Fibroblast of peridontal ligament (primary cell): ENCODE results near the gene LRFN4.

Experiments used
- DNase-seq: peaks from one replicate; pipeline ENCODE4 v3.0.0-alpha.2; 2010; ENCODE audit errors: extremely low read depth

Gene LRFN4

GRCh38 chr11:66858186-66858938 lies 1.5 kb downstream of the LRFN4 start:
- no peak for DNase-seq

GRCh38 chr11:66858939-66859685 lies 2.2 kb downstream of the LRFN4 start:
- no peak for DNase-seq

- DNase-seq, result no peak
These were observed 3.0 kb downstream of the LRFN4 start for GRCh38 chr11:66859686-66860448.

DNA sequence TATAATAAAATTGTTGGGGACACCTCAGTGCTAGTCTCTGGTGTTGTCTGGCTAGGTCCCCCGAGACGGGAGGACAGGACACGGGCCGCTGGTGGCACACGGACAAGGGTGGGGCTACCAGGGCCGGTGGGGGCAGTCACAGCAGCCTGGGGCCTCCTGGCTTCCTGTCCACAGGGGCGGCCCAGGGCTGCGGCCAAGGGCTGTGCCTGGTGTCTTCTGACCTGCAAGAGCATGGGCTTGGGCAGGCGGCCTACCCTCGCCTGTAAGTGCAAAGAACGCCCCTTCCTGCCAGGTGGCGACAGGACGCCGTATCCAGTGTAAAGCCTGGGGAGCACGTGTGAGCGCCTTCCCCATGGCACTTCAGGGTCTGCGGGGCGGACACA lies 3.6 kb downstream of the LRFN4 start:
- no peak for DNase-seq

DNA sequence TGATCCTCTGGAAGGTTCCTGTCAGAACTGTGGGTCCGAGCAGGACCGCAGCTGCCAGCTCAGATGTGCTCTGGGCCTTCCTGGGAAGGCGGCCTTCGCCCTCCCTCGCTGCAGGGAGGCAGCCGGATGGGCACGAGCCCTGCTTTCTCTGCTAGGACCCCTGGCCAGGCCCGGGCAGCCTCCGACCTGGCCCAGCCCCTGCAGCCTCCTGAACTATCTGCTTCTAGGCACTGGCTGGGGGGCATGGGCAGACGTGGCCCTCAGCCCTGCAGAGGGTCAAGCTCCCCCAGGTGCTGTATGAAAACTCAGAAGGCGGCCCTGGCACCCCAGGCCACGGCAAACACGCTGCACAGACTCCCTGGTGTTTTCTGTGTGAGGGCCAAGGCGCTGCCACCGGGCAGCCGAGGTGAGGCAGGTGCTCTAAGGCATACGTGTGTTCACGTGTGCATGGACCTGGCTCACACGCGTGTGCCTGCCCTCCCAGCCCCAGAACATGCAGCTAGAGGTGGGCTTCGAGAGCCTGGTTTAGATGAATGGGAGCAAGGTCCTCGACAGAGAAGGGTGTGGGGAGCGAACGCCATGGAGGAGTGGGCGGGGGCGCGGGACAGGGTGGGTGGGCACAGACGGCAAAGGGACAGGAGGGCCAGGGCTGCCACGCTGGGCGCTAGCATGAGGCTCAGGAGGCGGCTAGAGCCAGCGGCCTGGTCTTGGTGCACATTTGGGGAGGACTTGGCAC lies 4.3 kb downstream of the LRFN4 start:
- no peak for DNase-seq

DNA sequence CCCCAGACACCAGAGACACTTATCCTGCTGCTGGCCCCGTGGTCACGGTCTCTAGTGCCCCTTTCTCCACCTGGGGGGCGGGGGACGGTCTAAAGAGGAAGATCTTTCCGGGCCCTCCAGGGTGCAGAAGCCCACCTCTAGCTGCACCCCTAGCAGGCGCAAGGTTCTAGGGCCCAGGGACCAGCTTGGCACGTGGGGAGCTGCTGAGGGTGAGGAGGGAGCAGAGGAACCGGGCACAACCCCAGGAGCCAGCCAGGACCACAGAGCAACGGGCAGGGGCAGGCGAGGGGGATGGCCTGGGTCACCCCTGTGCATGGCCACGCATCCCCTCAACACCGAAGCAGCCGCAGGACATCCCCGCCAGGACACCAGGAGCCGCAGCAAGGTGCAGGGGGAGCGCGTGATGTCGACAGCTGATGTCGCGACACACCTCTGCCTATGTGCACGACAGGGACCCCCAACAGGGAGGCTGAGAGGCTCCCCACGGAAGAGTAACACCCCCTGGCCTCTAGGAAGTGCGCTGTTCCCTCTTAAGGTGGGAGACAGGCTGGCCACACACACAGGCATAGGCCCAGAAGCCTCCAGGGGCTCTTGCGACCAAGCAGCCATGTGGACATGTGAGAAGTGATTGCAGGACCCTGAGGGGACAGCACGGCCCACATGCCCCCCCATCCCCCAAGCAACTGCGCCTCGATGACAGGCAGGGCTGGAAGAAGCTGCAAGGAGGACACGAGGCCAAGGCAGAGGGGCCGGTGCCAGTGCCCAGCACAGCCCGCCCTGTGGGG lies 5.1 kb downstream of the LRFN4 start:
- DNase-seq, result no peak

DNA sequence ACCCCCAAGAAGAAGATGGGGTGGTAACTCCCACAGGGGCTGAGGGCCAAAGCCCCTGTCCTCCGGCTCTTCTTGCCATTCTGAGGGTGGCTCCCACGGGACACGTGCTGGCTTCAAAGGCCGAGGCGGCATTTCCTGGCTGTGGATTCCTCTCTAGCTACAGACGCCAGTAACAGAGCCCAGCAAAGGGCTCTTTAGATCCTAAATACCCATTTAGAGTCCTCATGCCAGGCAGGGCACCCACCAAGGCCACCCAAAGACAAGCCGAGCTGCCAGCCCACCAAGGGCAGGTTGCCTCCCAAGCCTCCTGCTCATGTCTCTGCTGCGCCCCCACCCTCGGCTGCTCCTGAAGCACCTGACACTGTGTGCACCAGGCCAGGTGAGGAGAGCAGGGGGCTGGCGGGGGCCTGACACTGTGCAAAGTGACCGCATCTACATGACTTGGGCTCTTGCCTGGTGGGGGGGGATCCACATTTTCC lies 5.7 kb downstream of the LRFN4 start:
- no peak for DNase-seq

DNA sequence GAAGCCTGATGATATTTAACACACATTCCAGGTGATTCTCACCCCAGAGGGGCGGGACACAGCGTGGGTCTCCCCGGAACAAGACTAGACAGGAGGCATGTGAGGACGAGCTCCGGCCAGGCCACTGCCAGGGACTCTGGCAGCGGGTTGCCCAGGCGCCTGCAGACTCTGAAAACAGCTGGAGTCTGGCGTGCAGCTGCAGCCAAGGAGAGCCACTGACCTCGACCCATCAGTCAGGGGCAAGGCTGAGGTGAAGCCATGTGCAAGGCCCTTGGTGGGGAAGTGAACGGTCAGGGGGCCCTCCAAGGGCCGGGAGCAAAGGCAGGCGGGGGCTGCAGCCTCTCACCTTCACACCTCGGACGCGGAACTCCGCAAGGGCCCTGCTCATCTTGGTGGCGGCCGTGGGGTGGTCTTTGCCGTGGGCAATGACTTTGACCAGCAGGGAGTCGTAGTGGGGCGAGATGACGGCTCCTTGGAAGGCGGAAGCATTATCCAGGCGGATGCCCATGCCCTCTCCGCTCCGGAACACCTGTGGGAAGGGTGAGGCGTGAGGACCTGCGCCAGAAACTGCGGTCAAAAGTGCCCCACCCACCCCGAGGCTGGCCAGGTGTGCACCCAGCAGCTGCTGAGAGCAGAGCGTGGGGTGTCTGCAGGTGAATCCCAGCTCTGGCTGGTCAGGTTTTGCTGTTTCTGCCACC lies 6.7 kb downstream of the LRFN4 start:
- DNase-seq, result no peak

GRCh38 chr11:66864172-66864901 lies 7.5 kb downstream of the LRFN4 start:
- no peak for DNase-seq

DNA sequence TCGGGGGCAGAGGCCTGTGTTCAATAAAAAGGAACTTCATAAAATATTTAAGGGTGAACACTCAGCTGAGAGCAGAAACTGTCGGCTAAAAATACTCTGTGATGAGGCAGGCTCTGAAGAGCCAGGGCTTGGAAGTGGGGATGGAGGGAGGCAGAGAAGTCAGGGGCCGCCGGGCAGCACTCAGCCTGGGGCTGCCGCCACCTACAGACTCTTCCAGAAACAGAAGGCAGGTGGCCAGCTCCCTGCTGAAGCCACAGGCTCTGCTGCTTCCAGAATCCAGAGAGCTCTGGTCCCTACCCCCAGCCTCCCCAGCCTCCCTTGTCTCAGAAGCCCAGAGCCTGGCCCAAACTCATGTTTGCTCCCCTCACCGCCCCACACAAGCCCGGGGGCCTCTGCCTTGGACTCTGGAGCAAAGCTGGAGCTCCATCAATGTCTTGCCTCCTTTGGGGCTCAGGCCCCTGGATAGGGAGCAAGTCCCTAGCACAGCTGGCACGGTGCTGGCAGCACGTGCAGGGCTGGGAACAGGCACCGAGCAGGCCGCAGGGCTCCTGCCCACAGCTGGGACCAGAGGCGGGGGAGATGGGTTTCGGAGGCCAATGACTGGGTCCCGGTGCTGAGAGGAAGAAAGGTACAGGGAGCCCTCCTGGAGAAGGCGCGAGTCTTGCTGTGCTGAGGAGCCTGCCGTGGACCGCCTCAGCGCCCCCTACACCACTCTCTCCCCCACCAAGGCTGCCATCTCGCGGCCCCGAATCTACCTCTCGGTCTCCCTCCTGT lies 8.2 kb downstream of the LRFN4 start:
- no peak for DNase-seq

GRCh38 chr11:66866007-66866406 lies 9.1 kb downstream of the LRFN4 start:
- DNase-seq, result no peak

- no peak for DNase-seq
These were observed 9.7 kb downstream of the LRFN4 start for GRCh38 chr11:66866511-66866986.

DNA sequence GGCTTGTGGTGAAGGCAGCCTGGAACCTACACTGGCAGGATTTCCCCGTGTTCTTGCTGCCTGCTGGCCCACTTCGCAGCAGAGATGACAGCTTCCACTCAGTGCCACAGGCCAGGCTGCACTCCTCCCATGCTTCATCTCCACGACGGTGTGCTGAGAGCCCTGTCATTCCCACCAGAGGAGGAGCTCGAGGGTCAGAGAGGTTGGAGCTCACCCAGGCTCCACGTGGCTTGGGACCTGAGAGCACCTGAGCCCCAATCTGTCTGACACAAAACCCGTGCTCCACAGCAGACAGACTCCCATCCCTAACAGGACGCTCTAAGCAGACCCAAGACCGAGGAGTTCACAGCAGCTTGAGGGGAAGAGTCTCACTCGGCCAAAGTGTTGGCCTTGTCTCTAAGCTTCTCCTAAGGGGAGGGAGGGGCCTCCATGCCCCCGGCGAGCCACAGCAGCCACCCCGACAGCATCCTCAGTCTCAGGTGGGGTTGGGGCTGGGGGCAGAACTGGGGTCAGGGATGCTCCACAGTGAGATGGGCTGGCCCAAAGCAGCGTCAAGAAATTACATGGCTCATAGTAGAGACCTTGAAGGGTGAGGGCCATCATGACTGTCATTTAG lies 10.7 kb downstream of the LRFN4 start:
- DNase-seq, result no peak

GRCh38 chr11:66868082-66868725 lies 11.3 kb downstream of the LRFN4 start:
- no peak for DNase-seq

DNA sequence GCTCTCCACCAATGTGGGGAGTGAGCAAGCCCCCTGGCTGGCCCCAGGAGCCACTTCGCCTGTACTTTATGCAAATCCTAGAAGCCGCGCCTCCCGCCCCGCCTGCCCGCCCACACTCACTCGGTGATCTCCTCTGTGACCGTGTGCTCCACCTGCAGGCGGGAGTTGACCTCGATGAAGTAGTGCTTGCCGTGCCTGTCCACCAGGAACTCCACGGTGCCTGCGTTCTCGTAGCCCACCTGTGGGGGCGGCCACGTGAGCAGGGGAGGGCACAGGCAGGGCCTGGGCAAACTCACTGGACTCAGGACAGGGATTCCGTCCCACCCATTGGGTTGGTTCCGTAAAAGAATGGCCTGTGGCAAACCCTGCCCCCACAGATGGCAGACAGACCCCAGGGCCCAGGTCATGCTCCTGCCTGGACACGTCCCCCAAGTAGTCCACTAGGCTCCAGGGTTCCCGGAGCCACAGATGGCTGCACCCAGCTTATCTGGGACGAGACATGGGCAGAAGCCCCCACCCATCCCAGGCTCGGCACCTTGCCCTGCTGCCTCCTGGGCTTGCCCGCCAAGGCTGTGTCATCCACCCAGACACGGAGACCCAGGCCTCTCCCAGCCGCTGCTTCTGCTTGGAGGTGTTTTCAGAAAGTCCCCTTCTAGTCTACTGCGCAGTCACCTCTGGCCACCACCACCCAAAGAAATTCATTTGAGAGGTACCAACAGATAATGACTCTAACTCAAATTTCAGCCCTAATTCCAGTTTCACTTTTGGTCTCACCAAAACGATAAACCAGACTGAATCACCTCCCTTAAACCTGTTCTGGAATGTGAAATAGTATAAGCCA lies 12.1 kb downstream of the LRFN4 start:
- no peak for DNase-seq

- no peak for DNase-seq
These were observed 12.7 kb downstream of the LRFN4 start for GRCh38 chr11:66869567-66869870.

- no peak for DNase-seq
These were observed 13.3 kb downstream of the LRFN4 start for GRCh38 chr11:66870131-66870530.
